CD14-positive monocyte (primary cell): ENCODE measurements around the gene KCNJ5. TPM values are rescaled to one million over a fixed set of nuclear protein-coding genes. Genes with fewer than 3 reads are reported as not detected.

Experiments used
- DNase-seq, 3 donors: peaks; one replicate each; pipeline ENCODE4 v3.0.0-alpha.2; 2011 to 2022
- H2AFZ ChIP-seq: 2 replicates; pipeline ENCODE4 v1.6.0; 2012; ENCODE audit warnings: mild to moderate bottlenecking, low read depth, low read length, inconsistent platforms; ENCODE audit not compliant: insufficient read depth, poor library complexity, severe bottlenecking
- H3K27ac ChIP-seq, 2 donors: 1 replicate in 1 of 2; 2 replicates in 1 of 2; pipeline ENCODE4 v1.5.1; 2012 to 2013; ENCODE audit warnings: low read length in 2 of 2, control low read depth in 1 of 2, inconsistent platforms in 1 of 2, low read depth in 1 of 2, mild to moderate bottlenecking in 1 of 2
- H3K27me3 ChIP-seq, 2 donors: one replicate each; pipeline versions ENCODE4 v1.6.0 to v1.6.1; 2011 to 2013; ENCODE audit warnings: low read length in 2 of 2; ENCODE audit not compliant: control insufficient read depth in 2 of 2, insufficient read depth in 2 of 2
- H3K36me3 ChIP-seq, 2 donors: replicated peaks in 1 of 2; 1 replicate in 1 of 2; 2 replicates in 1 of 2; pipeline versions ENCODE4 v1.5.1 to v1.6.1; 2012 to 2013; ENCODE audit warnings: low read length in 2 of 2, control low read depth in 1 of 2, inconsistent platforms in 1 of 2, mild to moderate bottlenecking in 1 of 2; ENCODE audit not compliant: insufficient read depth in 2 of 2, control insufficient read depth in 1 of 2
- H3K4me1 ChIP-seq, 2 donors: 1 replicate in 1 of 2; 2 replicates in 1 of 2; pipeline versions ENCODE4 v1.5.1 to v1.6.1; 2012 to 2013; ENCODE audit warnings: low read length in 2 of 2, control low read depth in 1 of 2, inconsistent platforms in 1 of 2, mild to moderate bottlenecking in 1 of 2, moderate library complexity in 1 of 2; ENCODE audit not compliant: insufficient read depth in 2 of 2, control insufficient read depth in 1 of 2
- H3K4me2 ChIP-seq: replicated peaks from 2 replicates; pipeline ENCODE3; 2012; ENCODE audit warnings: low read length, moderate library complexity, mild to moderate bottlenecking; ENCODE audit not compliant: poor library complexity, severe bottlenecking; ENCODE audit errors: extremely low read depth
- H3K4me3 ChIP-seq, 3 experiments: fragments of 200-600 bp in 1 of 3; sonication (generic) in 1 of 3; replicated peaks in 1 of 3; 1 replicate in 2 of 3; 2 replicates in 1 of 3; pipeline ENCODE4 v1.5.1; 2011 to 2013; ENCODE audit warnings: low read length in 3 of 3, mild to moderate bottlenecking in 3 of 3, control low read depth in 2 of 3, low read depth in 2 of 3, inconsistent platforms in 1 of 3, moderate library complexity in 1 of 3
- H3K79me2 ChIP-seq: 2 replicates; pipeline ENCODE4 v1.6.0; 2012; ENCODE audit warnings: mild to moderate bottlenecking, control low read depth, inconsistent platforms, low read length, moderate library complexity; ENCODE audit not compliant: insufficient read depth
- H3K9ac ChIP-seq: 2 replicates; pipeline ENCODE4 v1.6.0; 2017; ENCODE audit warnings: low read length, mild to moderate bottlenecking; ENCODE audit not compliant: insufficient read depth, poor library complexity, severe bottlenecking
- H3K9me3 ChIP-seq, 2 donors: replicated peaks in 1 of 2; 1 replicate in 1 of 2; 2 replicates in 1 of 2; pipeline versions ENCODE4 v1.5.1 to v1.6.1; 2012 to 2013; ENCODE audit warnings: low read length in 2 of 2, control low read depth in 1 of 2; ENCODE audit not compliant: control insufficient read depth in 1 of 2, insufficient read depth in 1 of 2
- H4K20me1 ChIP-seq: 2 replicates; pipeline ENCODE4 v1.6.0; 2012; ENCODE audit warnings: mild to moderate bottlenecking, low read length, control low read depth, moderate library complexity; ENCODE audit not compliant: insufficient read depth
- H3K27ac Mint-ChIP-seq, 7 donors: one replicate each; pipeline ENCODE4 v1.8.0; 2020; ENCODE audit warnings: mild to moderate bottlenecking in 7 of 7, mixed read lengths in 7 of 7, moderate library complexity in 6 of 7, inconsistent platforms in 2 of 7
- H3K27me3 Mint-ChIP-seq, 3 donors: one replicate each; pipeline ENCODE4 v1.8.0; 2021 to 2022; ENCODE audit warnings: low read depth in 3 of 3, mild to moderate bottlenecking in 3 of 3, mixed read lengths in 3 of 3, moderate library complexity in 3 of 3, inconsistent platforms in 1 of 3
- H3K36me3 Mint-ChIP-seq, 2 donors: one replicate each; pipeline ENCODE4 v1.8.0; 2020; ENCODE audit warnings: mixed read lengths in 2 of 2, inconsistent platforms in 1 of 2, mild to moderate bottlenecking in 1 of 2
- H3K4me1 Mint-ChIP-seq: one replicate; pipeline ENCODE4 v1.8.0; 2020; ENCODE audit warnings: mild to moderate bottlenecking, mixed read lengths
- H3K4me3 Mint-ChIP-seq, 2 donors: one replicate each; pipeline ENCODE4 v1.8.0; 2020; ENCODE audit warnings: mild to moderate bottlenecking in 2 of 2, mixed read lengths in 2 of 2, moderate library complexity in 1 of 2
- H3K9me3 Mint-ChIP-seq, 7 donors: one replicate each; pipeline ENCODE4 v1.8.0; 2020 to 2022; ENCODE audit warnings: mixed read lengths in 7 of 7, mild to moderate bottlenecking in 6 of 7, moderate library complexity in 6 of 7, inconsistent platforms in 2 of 7
- CTCF ChIP-seq: fragments of 200-600 bp; IDR thresholded peaks from one replicate; pipeline ENCODE4 v1.8.0; 2022; ENCODE audit warnings: antibody characterized with exemption, mild to moderate bottlenecking
- WGBS: methylation state at CpG from one replicate; pipeline ENCODE4 v1.1.5; 2013; ENCODE audit warnings: missing lambda C conversion rate; ENCODE audit not compliant: insufficient coverage; 5-methylcytosine and 5-hydroxymethylcytosine counted together
- intact Hi-C, 2 donors: fragments of 100-400 bp; cut with micrococcal nuclease; formaldehyde crosslinking; loops; one replicate each; pipeline versions ENCODE4 v1.15.0 to v1.15.1; 2023
- polyA plus RNA-seq, 3 donors: library from polyadenylated mRNA; depleted of rRNA in 1 of 3; unstranded in 2 of 3; stranded (reverse) in 1 of 3; fragments of 300-500 nt in 2 of 3; fragments of >200 nt in 1 of 3; fragmentation: Illumina TruSeq in 2 of 3; gene quantifications; 1 replicate in 2 of 3; 2 replicates in 1 of 3; pipeline ENCODE4 v1.2.3, GENCODE V29; 2012 to 2021

The KCNJ5 gene
- polyA plus RNA-seq, 3 donors: 0.03 TPM; not detected in 2

DNA sequence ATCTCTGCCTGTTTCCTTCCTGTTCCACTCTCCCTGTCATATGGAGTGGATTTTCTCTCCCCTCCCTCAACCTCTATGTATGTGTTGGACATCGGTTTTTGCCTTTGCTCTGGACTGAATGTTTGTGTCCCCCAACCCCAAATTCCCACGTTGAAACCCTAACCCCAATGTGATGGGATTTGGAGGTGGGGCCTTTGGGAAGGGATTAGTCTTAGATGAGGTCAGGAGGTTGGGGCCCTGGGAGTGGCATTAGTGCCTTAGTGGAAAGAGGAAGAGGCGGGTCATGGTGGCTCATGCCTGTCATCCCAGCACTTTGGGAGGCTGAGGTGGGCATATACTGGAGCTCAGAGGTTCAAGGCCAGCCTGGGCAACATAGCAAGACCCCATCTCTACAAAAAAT is 39.9 kb downstream of the KCNJ5 start:
- Mint-ChIP-seq H3K27ac (no peak overlapping the region), H3K36me3 (no peaks in the 10 kb centered on the region), H3K9me3 (peaks cover 0 to 3% (median 0%) of the 10 kb centered on the region in 7 donors), H3K4me3 (no peak overlapping the region), H3K4me1 (peaks cover 15% of the 10 kb centered on the region), H3K27me3 (peaks cover 2 to 4% (median 3%) of the 10 kb centered on the region in 3 donors)
- no peaks in the 10 kb centered on the region for H3K36me3 ChIP-seq
- intact Hi-C loops: no loop called here
- H2AFZ ChIP-seq: no peak overlapping the region
- H3K4me2 ChIP-seq: no peak overlapping the region
- no peak overlapping the region for H3K27ac ChIP-seq
- H3K4me3 ChIP-seq: no peak overlapping the region
- no peak overlapping the region for H3K9ac ChIP-seq
- no peaks in the 10 kb centered on the region for H3K27me3 ChIP-seq
- TF ChIP-seq CTCF: no peak
- H4K20me1 ChIP-seq: no peaks in the 10 kb centered on the region
- peaks cover 6 to 13% of the 10 kb centered on the region in 2 donors for H3K4me1 ChIP-seq
- no peak for DNase-seq
- no peaks in the 10 kb centered on the region for H3K79me2 ChIP-seq
- H3K9me3 ChIP-seq: peaks cover 0 to 2% of the 10 kb centered on the region in 2 donors
- 100% methylated on average over 1 of the region's 3 CpGs for WGBS

- H3K9me3 ChIP-seq: peaks cover 0 to 2% of the 10 kb centered on the region in 2 donors
- no peak overlapping the region for H3K9ac ChIP-seq
- H4K20me1 ChIP-seq: no peaks in the 10 kb centered on the region
- H3K36me3 Mint-ChIP-seq: no peaks in the 10 kb centered on the region
- no peaks in the 10 kb centered on the region for H3K79me2 ChIP-seq
- DNase-seq: no peak
- peaks cover 15% of the 10 kb centered on the region for H3K4me1 Mint-ChIP-seq
- WGBS: 87% methylated on average over 3 of the region's 6 CpGs
- H3K4me3 ChIP-seq: no peak overlapping the region
- TF ChIP-seq CTCF: no peak
- peaks cover 0 to 3% (median 0%) of the 10 kb centered on the region in 7 donors for H3K9me3 Mint-ChIP-seq
- H3K4me2 ChIP-seq: no peak overlapping the region
- intact Hi-C loops: no loop called here
- H3K27ac Mint-ChIP-seq: no peak overlapping the region
- no peaks in the 10 kb centered on the region for H3K27me3 ChIP-seq
- peaks cover 6 to 13% of the 10 kb centered on the region in 2 donors for H3K4me1 ChIP-seq
- no peak overlapping the region for H2AFZ ChIP-seq
- peaks cover 2 to 4% (median 3%) of the 10 kb centered on the region in 3 donors for H3K27me3 Mint-ChIP-seq
- no peak overlapping the region for H3K27ac ChIP-seq
- no peaks in the 10 kb centered on the region for H3K36me3 ChIP-seq
- H3K4me3 Mint-ChIP-seq: no peak overlapping the region
These were observed 40.5 kb downstream of the KCNJ5 start for GRCh38 chr11:128931668-128932067.
